GM21576 (cell line): ENCODE measurements around the gene DCTPP1.

Experiments used
- ATAC-seq: cut with Tn5 transposase; IDR thresholded peaks from one replicate; pipeline ENCODE4 v1.9.1; 2021; ENCODE audit warnings: mild to moderate bottlenecking, moderate library complexity; ENCODE audit not compliant: unreplicated experiment

DCTPP1 gene

DNA sequence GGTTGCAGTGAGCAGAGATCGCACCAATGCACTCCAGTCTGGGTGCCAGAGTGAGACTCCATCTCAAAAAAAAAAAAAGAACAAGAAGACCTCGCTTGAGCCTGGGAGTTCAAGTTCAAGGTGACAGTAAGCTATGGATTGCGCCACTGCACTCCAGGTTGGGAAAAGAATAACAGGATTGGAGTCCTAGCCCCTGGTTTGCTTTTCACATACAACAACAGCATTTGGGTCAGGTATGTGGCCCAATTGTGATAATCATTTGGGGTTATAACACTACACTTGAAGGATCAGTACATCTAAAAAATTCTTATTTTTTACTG is 19.2 kb upstream of the DCTPP1 start:
- ATAC-seq = no peak

DNA sequence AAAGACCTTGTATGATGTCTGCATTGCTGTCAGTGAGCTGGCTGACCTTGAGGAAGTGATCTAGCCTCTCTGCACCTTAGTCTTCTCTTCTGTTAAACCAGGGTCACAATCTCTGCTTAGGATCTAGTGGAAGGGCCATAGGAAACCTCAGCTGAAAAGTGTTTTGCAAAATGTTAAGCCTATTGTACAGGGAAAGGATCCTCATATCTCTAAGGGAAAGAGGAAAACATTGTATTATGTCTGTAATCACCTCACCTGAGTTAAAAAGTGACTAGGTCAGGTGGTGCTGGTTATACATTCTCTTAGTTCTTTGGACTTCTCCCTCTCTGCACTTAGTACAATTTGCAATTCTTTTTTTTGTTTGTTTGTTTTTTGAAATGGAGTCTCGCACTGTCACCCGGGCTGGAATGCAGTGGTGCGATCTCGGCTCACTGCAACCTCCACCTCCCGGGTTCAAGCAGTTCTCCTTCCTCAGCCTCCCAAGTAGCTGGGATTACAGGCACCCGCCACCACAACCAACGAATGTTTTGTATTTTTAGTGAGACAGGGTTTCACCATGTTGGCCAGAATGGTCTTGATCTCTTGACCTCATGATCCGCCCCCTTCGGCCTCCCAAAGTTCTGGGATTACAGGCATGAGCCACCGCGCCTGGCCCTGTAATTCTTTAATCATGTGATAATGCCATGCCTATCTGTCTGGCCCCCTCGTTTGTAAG is 17.8 kb upstream of the DCTPP1 start:
- no peak for ATAC-seq

DNA sequence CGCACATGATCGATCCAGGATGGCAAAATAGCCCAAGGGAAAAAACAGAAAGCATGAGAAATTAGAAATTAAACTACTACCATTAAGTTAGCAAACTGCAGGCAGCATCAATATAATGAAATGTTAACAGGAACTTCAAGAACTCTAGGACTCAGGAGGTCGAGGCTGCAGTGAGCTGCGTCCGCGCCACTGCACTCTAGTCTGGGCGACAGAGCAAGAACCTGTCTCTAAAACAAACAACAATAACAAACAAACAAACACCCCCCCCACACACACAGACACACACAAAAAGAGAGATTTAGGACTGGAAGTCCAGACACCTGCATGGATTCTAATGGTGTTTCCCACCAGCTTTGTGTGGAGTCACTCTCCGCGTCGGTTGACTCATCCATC is 16.4 kb upstream of the DCTPP1 start:
- no peak for ATAC-seq

DNA sequence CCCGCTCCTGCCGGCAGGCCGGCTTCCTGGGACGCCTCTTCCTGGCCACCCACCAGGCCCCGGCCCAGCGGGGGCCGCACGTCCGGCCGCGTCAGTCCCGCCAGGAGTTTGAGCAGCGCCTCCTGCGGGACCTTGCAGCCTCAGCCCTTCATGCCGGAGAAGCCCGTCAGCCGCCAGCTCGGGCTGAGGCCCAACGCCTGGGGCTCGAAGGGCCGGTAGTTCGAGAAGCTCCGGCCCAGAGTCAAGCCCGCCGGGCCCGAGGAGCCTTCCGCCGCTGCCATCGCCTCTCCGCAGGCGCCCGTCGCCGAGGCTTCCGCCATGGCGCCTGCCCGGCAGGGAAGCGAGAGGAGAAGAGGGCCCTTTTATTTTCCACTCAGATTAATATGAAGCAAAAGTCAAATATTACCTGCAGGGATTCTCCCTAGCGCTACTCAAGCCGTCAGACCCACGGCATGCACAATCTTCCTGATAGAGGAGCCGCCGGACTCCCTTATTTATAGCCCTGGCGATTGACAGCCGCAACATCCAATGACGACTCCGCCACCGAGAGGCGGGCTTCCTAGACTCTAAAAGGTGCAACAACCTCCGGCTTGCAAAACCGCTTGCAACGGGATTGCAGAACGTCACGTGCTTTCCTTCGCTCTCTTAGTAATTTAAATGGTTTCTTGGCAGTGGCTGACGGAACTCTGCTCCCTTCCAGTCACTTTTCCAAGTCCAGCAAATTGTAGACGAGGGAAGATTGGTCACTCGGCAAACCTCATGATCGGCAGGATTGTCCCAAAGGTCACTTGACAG is 15.8 kb upstream of the DCTPP1 start, which contains the start of gene SEPHS2:
Gene SEPHS2, minus strand, starts transcription at position 467 of the 795 bp plus-strand sequence. Its CDS starts 147 bp downstream, at position 320.
- peak; percentile 81 for ATAC-seq

DNA sequence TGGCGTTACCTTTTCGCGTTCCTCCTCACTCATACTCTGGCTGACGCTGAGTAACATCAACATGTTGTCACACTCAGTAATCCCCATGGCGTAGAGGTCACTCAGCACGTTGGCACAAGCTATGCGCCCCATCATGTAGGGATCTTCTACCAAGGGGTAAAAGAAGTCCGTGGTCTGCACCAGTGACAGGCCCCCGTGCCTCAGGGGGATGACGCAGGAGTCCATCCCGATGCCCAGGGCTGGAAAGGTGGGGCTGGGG is 15.2 kb upstream of the DCTPP1 start:
- no peak for ATAC-seq

DNA sequence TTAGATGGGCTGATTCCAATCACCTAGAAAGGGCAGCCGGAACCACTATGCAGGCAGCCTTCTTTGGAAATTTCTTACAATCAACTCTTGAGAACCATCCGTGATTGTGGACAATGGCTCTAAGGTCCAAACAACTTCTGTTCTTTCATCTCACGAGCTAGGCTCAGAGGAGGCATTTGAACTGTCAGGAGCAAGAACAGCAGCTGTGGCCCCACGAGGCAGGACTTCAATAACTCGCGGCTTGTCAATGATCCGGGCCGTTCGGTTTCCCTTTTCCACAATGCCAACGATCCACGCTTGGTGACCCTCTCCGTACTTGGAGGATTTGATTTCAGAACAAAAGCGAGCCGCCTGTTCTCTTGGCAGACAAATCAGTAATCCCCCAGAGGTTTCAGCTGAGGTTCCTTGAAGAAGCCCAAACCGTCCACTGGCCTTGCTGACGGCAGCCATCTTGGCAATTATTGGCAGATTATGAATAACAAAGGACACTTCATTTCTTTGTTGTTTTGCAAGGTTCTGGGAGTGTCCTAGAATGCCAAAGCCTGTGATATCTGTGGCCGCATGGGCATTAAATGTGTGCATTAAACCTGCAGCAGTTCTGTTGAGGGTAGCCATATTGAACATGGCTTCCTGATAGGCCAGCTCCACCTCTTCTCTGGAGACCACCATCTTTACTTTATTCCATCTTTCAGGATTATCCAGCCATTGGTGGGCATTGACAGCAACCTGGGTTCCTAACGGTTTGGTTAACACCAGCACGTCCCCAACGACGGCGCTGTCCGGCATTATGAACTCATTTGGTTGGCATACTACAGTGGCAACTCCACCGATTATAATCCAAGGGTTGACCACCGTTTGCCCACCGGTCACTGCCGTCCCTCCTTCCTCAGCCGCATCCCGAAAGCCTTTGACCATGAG is 14.7 kb upstream of the DCTPP1 start:
- ATAC-seq = no peak

DNA sequence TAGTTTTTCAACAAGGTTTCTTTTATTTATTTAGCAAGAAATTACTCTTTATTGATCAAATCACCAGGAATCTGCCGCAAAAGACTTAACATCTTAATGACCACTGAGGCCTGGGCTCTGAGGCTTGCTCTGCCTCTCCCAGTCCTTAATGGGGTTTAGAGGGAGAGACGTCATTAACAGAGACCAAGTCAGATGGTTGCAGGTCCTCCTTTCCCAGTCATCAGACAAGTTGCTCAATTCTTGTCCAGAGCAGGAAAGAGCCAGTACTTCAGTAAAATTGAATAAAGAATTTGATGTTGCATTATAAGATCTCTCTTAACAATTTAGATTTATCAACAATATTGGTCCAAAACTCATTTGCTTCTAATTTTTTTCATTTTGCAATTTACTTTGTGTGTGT is 13.8 kb upstream of the DCTPP1 start:
- ATAC-seq = no peak

DNA sequence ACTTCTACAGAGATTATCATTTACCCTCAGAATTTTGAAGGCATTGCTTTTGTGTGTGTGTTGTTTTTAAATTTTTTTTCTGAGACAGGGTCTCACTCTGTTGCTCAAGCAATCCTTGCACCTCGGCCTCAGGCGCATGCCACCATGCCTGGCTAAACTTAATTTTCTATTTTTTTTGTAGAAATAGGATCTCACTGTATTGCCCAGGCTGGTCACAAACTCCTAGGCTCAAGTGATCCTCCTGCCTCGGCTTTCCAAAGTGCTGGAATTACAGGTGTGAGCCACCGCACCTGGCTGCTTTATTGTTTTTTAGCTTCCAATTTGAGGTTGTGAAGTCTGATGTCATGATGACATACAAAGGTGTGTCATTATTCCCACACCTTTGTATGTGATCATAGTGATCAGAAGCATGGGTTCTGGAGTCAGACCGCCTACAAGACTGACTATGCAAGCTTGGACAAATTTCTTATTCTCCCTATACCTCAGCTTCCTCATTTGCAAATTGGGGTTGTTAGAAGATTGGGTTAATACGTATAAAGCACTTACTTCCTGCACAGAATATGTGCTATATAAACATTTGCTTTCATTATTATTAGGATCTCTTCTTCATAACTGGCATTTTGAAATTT is 10.0 kb upstream of the DCTPP1 start:
- no peak for ATAC-seq

DNA sequence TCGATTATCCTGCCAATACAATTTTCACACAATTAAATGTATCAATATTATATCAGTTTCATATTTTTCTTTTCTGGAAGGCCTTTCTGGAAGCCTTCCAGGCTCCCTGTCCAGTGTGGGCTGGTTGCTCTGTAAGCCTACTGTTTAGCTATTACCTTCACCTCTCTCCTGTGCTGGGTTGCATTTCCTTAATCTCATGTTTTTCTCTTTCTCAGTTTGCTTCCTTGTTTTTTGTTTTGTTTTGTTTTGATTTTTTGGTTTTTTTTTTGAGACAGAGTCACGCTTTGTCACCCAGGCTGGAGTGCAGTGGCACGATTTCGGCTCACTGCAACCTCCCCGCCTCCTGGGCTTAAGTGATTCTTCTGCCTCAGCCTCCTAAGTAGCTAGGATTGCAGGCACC is 9.0 kb upstream of the DCTPP1 start:
- no peak for ATAC-seq

DNA sequence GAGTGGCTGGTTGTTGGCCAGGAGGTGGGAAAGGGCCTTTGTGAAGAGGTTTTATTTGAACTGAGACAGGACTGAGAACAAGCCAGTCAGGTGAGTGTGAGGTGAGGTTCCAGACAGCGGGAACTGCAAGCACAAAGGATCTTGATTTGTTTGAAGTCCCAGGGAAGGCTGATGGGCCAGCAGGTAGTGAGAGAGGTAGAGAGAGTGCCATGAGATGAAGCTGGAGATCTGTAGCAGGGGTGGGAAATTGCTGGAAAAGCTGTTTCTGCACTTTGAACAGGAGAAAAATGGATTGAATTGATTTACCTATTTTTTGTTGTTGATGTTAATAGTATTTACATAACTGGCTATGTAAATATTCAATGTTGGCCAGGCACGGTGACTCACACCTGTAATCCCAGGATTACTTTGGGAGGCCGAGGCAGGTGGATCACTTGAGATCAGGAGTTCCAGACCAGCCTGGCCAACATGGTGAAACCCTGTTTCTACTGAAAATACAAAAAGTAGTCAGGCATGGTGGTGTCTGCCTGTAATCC is 7.7 kb upstream of the DCTPP1 start:
- no peak for ATAC-seq

DNA sequence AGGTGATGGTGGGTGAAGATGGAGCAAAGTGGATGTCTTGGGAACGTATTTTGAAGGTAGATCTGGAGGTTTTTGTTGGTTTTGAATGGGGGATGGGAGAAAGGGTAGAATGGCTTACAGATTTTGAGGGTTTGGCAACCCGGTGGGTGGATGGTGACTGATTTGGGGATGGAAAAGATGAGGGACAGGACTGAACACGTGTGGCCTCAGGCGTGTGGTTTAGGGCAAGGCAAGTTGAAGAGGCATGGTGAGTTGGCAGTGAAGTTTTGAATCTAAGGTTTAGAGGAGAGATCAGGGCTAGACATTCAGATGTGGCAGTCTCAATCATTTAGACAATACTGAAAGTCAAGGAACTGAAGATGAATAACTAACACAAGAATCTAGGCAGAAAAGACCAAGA is 5.0 kb upstream of the DCTPP1 start:
- no peak for ATAC-seq

DNA sequence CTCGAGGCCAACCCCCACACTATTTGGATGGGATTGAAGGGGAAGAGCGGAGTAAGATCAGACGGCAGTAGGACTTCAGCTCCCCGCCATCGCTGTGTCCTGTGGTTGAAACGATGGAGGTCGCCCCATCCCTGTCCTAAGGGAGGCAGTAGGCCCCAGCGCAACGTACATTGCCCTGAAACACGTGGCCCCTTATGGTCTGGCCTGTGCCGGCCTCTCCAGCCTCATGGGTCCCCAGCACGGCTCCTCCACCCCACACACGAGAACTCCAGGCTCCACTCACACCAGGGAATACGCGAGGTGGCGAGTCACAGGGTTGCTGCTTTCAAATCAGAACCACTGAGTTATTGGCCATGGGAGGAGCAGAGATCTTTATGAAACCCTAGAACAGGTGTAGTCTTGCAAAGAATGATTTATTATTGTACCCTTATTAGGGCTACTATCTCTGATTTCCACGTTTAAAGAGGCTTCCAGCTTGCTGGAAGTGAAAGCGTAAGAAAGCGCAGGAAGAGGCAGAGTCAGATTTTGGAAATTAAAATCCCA is 669 bp upstream of the DCTPP1 start:
- no peak for ATAC-seq

DNA sequence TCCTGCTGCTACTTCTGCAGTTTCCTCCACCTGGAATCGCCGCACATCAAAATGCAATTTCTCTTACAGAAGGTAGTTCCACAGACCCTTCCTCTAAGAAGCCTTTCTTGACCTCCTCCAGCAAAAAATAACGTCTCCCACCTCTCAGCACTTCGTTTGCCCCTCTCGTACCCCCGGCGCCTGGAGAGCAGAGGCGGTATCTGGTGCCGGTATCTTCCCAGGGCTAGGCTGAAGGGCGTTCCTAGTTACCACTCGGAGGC is 482 bp downstream of the DCTPP1 start:
- no peak for ATAC-seq

DNA sequence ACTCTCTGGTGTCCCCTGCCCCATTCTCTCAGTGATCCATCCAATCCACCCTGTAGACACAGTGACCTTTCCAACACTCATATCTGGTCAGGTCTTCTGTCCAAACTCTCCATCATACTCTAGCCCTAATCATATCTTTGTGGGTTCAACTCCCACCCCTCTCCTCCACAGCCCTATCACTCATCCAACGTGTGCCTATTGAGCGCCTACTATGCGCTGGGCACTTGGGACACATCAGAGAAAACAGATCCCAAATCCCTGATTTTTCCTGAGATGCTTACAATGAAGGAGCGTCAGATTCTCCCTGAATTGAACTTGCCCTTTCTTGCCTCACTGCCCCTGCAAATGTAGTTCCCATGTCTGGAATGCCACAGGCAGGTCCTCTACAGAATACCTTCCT is 1.8 kb downstream of the DCTPP1 start:
- no peak for ATAC-seq

DNA sequence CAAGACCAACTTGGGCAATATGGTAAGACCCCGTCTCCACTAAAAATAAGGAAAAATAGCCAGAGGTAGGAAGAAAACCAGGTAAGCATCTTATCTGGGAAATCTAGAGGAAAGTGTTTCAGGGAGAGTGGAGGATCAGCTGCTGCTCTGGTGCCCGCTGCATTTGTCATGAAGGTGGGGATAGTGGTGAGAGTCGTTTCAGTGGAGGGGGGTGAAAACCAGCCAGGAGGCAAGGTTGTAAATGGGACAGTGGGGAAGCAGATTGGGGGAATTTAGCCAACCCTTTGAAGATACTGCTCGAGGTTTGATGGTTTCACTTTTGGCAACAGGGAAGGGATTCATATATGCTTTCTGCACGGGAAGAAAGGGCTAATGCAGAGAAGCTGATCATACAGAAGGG is 8.8 kb downstream of the DCTPP1 start:
- ATAC-seq = no peak

DNA sequence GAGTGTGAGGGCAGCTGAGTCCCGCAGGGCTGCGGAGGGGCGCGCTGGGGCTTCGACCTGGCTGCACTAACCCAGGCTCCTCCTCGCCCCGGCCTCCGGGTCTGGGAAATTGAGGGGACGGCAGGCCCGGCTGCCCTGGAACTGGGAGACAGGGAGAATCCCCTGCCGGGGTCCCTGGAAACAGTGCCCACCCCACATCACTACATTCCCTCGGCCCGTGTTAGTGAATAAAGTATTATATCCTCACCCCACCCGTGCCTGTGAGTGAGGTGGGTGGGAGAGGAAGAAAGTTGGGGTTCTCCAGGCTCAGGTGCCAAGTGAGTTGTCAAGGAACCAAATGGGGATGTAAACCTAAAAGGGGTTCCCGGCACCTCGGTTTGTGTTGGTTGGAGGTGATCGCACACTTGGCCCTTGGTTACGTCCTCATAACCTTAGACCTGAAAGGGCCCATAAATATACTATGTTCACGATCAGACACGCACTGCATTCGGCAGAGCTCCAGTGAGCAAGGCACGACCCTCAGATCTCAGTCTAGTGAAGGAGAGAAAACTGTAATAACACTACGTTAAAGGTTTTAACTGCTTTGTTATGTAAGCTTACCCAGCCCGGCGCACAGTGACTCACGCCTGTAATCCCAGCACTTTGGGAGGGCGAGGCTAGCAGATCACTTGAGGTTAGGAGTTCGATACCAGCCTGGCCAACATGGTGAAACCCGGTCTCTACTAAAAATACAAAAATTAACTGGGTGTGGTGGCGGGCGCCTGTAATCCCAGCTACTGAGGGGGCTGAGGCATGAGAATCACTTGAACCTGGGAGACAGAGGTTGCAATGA is 11.3 kb downstream of the DCTPP1 start:
- no peak for ATAC-seq

DNA sequence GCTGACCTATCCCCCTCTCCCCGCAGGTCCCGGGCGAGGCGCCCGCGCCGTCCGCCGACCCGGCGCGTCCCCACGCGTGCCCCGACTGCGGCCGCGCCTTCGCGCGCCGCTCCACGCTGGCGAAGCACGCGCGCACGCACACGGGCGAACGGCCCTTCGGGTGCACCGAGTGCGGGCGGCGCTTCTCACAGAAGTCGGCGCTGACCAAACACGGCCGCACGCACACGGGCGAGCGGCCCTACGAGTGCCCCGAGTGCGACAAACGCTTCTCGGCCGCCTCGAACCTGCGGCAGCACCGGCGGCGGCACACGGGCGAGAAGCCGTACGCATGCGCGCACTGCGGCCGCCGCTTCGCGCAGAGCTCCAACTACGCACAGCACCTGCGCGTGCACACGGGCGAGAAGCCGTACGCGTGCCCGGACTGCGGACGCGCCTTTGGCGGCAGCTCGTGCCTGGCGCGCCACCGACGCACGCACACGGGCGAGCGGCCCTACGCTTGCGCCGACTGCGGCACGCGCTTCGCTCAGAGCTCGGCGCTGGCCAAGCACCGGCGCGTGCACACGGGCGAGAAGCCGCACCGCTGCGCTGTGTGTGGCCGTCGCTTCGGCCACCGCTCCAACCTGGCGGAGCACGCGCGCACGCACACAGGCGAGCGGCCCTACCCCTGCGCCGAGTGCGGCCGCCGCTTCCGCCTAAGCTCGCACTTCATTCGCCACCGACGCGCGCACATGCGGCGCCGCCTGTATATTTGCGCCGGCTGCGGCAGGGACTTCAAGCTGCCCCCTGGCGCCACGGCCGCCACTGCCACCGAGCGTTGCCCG is 12.1 kb downstream of the DCTPP1 start:
- ATAC-seq = peak; percentile 76

DNA sequence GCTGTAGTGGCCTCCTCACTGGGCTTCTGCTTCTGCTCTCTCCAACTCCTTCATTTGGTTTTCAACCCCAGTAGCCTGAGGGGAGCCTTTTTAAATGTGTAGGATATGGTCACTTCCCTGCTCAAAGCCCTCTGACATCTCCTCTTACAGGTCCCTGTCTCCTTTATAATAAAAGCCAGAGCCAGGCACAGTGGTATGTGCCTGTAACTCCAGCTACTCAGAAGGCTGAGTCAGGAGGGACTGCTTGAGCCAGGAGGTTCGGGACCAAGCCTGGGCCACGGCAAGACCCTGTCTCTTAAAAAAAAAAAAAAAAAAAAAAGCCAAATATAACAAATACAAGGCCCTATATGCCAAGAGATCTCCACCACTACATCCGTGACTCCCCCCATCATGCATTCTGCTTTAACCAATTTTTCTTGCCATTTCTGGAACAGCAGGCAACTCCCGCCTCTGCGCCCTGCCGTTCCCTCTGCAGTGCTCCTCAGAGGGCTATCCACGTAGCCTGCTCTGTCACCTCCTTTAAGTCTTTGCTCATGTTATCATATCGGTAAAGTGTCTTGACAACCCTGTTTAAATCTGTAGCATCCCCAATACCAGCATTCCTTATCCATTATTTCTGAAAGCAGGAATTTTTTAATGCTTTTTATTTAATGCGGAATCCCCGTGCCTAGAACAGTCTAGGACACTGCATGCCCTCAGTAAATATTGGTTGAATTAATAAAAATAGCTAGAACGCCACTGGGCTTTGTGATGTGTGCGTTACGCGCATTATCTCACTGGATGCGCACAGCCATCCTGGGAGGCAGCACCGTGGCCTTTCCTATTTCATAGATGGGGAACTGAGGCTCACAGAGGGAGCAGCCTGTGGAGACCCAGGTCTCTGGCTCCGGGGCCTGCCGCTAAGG is 13.0 kb downstream of the DCTPP1 start:
- ATAC-seq = no peak
